GM19452 (cell line): ENCODE measurements around the gene ARSJ.
"Not testable (repeated sequence)": the region's sequence is repeated elsewhere in the genome, so short reads cannot be mapped to it uniquely, and the experiment has no call there.

Experiments
- ATAC-seq: cut with Tn5 transposase; IDR thresholded peaks from one replicate; pipeline ENCODE4 v1.9.1; 2021; ENCODE audit not compliant: unreplicated experiment

Gene ARSJ

DNA sequence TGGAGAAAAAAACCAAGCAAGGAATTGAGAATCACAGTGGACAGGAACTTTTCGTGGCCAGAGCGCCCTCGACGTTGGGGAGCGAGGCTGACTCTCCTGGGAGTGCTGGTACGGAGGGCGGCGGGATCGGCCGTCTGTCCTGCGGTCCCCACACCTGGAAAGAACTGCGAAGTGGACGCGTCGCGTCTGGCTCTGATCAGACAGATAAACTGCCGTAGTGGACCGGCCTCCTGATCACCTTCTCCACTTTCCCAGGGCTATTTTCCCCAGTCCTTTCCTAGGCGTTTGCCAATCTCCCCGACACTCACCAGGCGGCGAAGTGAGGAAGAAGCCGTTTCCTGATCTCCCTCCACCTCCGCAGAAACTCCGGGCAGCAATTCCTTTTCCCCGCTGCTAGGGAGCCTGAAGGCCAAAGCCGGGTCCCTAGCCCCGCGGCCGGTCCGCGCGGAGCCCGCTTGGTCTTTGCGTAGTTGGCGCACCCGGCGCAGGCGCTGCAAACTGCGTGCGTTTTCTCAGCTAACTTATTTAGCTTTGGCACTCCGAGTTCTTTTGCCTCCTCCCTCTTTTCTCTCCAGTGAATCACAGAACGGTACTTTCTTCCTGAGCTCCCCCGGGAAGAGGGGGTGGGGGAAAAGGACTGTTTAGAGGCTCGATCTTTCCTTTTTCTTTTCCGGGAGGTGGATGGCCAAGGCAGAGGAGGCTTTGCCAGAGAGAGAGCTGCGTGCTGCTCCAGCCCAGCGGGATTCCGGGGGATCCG is at the start of gene ARSJ:
Gene ARSJ (minus strand): TSS at position 500 of the 757 bp plus-strand sequence. CDS start 813 bp downstream, outside the sequence.
- ATAC-seq, result no peak

GRCh38 chr4:114028071-114028470 is 48.6 kb upstream of the ARSJ start:
- no peak for ATAC-seq

DNA sequence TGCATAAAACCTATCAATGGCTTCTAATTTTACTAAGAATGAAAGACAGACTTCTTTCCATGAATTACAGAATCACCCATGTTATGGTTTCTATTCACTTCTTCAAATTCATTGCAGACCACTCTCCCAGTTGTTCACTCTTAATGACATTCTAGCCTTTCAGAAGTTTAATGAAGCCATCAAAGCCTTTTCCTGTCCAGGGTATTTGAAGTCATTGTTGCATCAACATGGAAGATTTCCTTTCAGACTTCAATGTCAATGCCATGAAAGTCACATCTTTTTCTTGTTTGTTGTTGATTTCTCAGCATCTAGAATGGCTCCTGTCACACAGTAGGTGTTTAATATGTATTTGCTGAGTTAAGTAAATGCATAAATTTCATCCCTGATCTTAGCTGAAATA is 48.1 kb upstream of the ARSJ start:
- ATAC-seq, result no peak

- no peak for ATAC-seq
Measured at GRCh38 chr4:114026447-114026846, 47.0 kb upstream of the ARSJ start.

- peak; percentile 92 for ATAC-seq
Measured at GRCh38 chr4:114025176-114025777, 45.8 kb upstream of the ARSJ start.

- ATAC-seq, result no peak
Measured at GRCh38 chr4:114021451-114021850, 42.0 kb upstream of the ARSJ start.

- no peak for ATAC-seq
Measured at GRCh38 chr4:114019969-114020358, 40.5 kb upstream of the ARSJ start.

DNA sequence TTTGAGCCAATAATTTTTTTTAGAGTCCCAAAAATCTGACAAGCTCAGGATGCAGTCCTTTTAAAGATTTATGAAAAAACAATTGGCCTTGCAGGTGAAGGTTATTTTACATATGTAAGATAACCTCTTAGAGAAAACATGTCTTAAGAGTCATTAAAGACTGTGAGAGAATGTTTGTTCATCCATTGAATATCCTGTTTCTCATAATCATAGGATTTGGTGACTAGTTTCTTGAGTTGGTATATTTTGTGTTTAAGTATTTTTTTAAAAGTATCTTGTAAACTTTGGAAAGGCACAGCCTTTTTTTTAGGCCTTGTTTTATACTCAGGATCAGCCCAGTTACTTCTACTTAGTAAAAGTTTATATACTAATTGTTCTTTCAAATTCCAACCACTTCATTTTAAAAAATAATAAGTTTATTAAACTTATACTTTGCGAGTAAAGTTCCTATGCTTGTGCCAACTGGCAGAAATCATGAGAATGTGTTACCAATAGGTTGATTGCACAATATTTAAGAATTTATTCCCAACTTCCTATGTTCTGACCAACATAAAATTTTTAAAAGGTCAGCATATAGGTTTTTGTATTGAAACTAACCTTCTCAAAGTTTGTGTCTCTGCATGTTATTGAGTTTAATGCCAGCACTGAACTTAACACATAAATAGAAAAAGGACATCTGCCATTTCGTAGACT is 40.0 kb upstream of the ARSJ start:
- no peak for ATAC-seq

DNA sequence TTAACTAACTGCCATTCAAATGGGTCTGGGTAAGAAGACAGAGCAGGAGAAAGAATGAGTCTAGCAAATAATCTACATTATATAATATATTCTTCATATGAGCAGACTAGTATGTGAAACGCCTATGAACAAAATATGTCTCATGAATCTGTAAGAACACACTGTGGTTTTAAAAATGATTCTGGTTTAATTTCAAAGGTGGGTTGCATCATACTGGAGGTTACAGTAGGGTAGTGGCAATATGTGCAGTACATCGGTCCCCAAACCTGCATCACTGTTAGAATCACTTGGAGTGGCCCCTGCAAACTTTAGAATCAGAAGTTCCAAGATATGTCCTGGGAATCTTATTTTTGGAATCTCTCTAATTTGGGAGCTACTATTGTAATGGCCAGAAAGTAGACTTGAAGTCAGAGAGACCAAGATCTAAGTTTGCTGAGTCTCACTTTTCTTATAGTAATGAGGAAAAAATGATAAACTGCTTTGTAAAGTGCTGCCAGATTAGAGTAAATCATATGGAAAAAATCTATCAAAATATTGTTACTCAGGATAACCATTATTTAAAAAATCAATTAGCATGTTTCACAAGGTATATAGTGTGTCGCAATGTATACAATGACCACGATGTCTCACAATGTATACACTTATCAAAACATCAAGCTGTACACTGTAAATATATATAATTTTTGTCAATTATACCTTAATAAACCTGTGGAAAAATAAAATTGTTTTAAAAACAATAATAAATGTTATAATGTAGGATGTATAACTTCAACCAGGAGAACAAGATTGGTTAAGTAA is 37.9 kb upstream of the ARSJ start:
- ATAC-seq, result no peak

DNA sequence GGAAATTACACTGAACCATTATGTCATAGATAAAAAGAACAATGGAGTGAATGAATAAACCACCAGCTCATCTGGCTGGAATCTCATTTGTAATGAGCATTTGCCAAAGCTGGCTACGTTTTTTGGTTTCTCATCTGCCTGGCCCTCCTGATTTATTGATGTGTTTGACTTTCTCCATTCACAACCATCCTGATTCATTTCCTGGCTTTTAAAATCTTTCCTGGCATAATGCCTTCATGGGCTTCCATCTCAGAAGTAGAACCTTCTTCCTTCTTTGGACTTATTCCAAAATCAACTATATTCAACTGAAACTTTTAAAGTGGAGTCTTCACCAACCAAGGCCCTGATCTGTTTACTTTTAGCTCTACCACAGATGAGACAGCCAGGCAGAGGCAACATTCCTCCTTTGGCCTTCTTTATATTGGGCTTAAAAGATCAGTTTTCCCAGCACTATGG is 36.0 kb upstream of the ARSJ start:
- no peak for ATAC-seq

GRCh38 chr4:114013201-114013600 is 33.8 kb upstream of the ARSJ start:
- ATAC-seq, result not testable (repeated sequence)

GRCh38 chr4:114012749-114013148 is 33.3 kb upstream of the ARSJ start:
- no peak for ATAC-seq

- no peak for ATAC-seq
Measured at GRCh38 chr4:114005569-114006442, 26.4 kb upstream of the ARSJ start.

- not testable (repeated sequence) for ATAC-seq
Measured at GRCh38 chr4:114004483-114005226, 25.2 kb upstream of the ARSJ start.

- ATAC-seq, result no peak
Measured at GRCh38 chr4:113998531-113998930, 19.1 kb upstream of the ARSJ start.

- ATAC-seq, result no peak
Measured at GRCh38 chr4:113998079-113998478, 18.6 kb upstream of the ARSJ start.

DNA sequence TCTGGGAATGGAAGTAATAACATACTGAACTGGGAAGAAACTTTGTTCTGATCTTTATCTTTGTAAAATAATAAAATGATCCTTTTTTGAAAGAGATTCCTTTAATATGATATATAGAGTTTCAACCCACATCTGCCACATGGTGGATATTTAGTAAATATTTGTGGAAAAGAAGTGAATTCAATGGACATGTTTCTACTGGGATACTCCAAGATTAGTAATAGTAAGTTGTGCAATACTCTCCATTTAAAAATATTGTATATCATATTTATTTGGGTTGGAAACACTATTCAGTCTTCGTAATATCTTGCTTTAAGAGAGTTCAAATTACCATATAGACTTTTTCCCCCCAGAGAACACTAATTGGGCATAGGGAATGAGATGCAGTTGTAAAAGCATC is 17.8 kb upstream of the ARSJ start:
- no peak for ATAC-seq

- no peak for ATAC-seq
Measured at GRCh38 chr4:113996599-113997177, 17.2 kb upstream of the ARSJ start.

GRCh38 chr4:113993887-113994286 is 14.4 kb upstream of the ARSJ start:
- ATAC-seq, result no peak
